HS-27A (cell line): Measurements from ENCODE around the gene TTC28.

Experiments used
- DNase-seq: peaks from one replicate; pipeline ENCODE4 v3.0.0-alpha.2; 2012; ENCODE audit warnings: low read depth, missing footprints

The TTC28 gene

GRCh38 chr22:28141614-28142013 is 538.0 kb downstream of the TTC28 start:
- DNase-seq, result peak; percentile 35

GRCh38 chr22:28139961-28140360 is 539.7 kb downstream of the TTC28 start:
- DNase-seq, result peak; percentile 36

- no peak for DNase-seq
Observed at GRCh38 chr22:28139516-28139915, 540.1 kb downstream of the TTC28 start.

GRCh38 chr22:28137036-28137435 is 542.6 kb downstream of the TTC28 start:
- DNase-seq, result no peak

GRCh38 chr22:28132466-28132865 is 547.2 kb downstream of the TTC28 start:
- no peak for DNase-seq

- DNase-seq, result no peak
Observed at GRCh38 chr22:28129319-28129962, 550.2 kb downstream of the TTC28 start.

- DNase-seq, result no peak
Observed at GRCh38 chr22:28128827-28129226, 550.8 kb downstream of the TTC28 start.

- no peak for DNase-seq
Observed at GRCh38 chr22:28125799-28126198, 553.8 kb downstream of the TTC28 start.

- DNase-seq, result no peak
Observed at GRCh38 chr22:28123989-28124766, 555.5 kb downstream of the TTC28 start.

GRCh38 chr22:28120691-28121592 is 558.7 kb downstream of the TTC28 start:
- DNase-seq, result no peak

- DNase-seq, result no peak
Observed at GRCh38 chr22:28118957-28119631, 560.5 kb downstream of the TTC28 start.

- peak; percentile 61 for DNase-seq
Observed at GRCh38 chr22:28116219-28116673, 563.4 kb downstream of the TTC28 start.

- no peak for DNase-seq
Observed at GRCh38 chr22:28115426-28115825, 564.2 kb downstream of the TTC28 start.

GRCh38 chr22:28112548-28113043 is 567.0 kb downstream of the TTC28 start:
- no peak for DNase-seq

- no peak for DNase-seq
Observed at GRCh38 chr22:28112190-28112544, 567.5 kb downstream of the TTC28 start.

- DNase-seq, result no peak
Observed at GRCh38 chr22:28111501-28112189, 568.0 kb downstream of the TTC28 start.

- DNase-seq, result no peak
Observed at GRCh38 chr22:28108851-28109250, 570.8 kb downstream of the TTC28 start.

- no peak for DNase-seq
Observed at GRCh38 chr22:28106617-28107016, 573.0 kb downstream of the TTC28 start.

GRCh38 chr22:28105988-28106387 is 573.7 kb downstream of the TTC28 start:
- no peak for DNase-seq

- no peak for DNase-seq
Observed at GRCh38 chr22:28105413-28105812, 574.2 kb downstream of the TTC28 start.

GRCh38 chr22:28103596-28103995 is 576.0 kb downstream of the TTC28 start:
- DNase-seq, result no peak
